ENCODE measurements around the gene PRUNE2. TPM values are rescaled to one million over a fixed set of nuclear protein-coding genes. Genes with fewer than 3 reads are reported as not detected.

Gene PRUNE2
- total RNA-seq, 2 experiments from 2014 or later, result 0.38 to 0.44 TPM

DNA sequence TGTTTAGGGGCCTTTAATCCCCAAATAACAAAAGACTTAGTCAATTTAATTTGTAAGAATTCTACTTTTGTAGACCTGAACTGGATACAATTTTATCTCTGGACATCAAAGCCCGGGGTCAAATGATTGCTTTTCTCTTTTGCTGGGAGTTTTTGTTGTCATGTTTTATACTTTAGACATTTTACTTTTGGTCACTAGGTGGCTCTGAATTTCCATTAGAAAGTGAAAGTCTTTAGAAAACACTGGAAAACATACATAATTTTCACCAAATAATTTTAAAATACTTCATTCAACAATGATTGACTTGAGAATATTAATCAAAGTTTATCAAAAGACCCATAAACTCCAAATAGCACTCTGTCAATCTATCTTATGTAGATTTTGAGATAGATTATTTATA lies 144.5 kb downstream of the PRUNE2 start:
- H3K79me2 ChIP-seq (ENCODE audit: insufficient read depth, low read depth, low read length), result no peaks in the 10 kb centered on the region
- no peak overlapping the region for H3K27ac ChIP-seq (ENCODE audit: low read depth, low read length, poor library complexity, severe bottlenecking)
- no peaks in the 10 kb centered on the region for H3K36me3 ChIP-seq (ENCODE audit: insufficient read depth, low read length)
- H3K9me2 ChIP-seq (ENCODE audit: insufficient read depth, low read length), result no peaks in the 10 kb centered on the region
- peak; percentile 5 for DNase-seq (ENCODE audit: low spot score)
- H4K20me1 ChIP-seq (ENCODE audit: insufficient read depth, low read length), result no peaks in the 10 kb centered on the region
- H3K9me3 ChIP-seq (ENCODE audit: low read length), result no peaks in the 10 kb centered on the region
- intact Hi-C loops (cut with micrococcal nuclease; ENCODE audit: unreplicated experiment), result no loop called here
- no peak overlapping the region for H2AFZ ChIP-seq (ENCODE audit: low read length)
- H3K4me1 ChIP-seq (ENCODE audit: insufficient read depth, low read length, poor library complexity, severe bottlenecking), result peaks cover 5% of the 10 kb centered on the region
- TF ChIP-seq EZH2phosphoT487 (IDR thresholded peaks at IDR 0.05; ENCODE audit: borderline replicate concordance, low read depth, low read length), result no peak
- TF ChIP-seq, protein P1, sequence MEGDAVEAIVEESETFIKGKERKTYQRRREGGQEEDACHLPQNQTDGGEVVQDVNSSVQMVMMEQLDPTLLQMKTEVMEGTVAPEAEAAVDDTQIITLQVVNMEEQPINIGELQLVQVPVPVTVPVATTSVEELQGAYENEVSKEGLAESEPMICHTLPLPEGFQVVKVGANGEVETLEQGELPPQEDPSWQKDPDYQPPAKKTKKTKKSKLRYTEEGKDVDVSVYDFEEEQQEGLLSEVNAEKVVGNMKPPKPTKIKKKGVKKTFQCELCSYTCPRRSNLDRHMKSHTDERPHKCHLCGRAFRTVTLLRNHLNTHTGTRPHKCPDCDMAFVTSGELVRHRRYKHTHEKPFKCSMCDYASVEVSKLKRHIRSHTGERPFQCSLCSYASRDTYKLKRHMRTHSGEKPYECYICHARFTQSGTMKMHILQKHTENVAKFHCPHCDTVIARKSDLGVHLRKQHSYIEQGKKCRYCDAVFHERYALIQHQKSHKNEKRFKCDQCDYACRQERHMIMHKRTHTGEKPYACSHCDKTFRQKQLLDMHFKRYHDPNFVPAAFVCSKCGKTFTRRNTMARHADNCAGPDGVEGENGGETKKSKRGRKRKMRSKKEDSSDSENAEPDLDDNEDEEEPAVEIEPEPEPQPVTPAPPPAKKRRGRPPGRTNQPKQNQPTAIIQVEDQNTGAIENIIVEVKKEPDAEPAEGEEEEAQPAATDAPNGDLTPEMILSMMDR (conservative IDR thresholded peaks at IDR 0.05; ENCODE audit: low read length), result peak; percentile 76
- CTCF ChIA-PET (ENCODE audit: unreplicated experiment), result no interaction called here
- POLR2A ChIA-PET, result no interaction called here
- no peak overlapping the region for H3K4me3 ChIP-seq (ENCODE audit: low read depth, low read length, poor library complexity, severe bottlenecking)
- BruUV-seq (replicated peaks), result no TSS peak
- H3K4me2 ChIP-seq (ENCODE audit: low read length), result no peak overlapping the region

DNA sequence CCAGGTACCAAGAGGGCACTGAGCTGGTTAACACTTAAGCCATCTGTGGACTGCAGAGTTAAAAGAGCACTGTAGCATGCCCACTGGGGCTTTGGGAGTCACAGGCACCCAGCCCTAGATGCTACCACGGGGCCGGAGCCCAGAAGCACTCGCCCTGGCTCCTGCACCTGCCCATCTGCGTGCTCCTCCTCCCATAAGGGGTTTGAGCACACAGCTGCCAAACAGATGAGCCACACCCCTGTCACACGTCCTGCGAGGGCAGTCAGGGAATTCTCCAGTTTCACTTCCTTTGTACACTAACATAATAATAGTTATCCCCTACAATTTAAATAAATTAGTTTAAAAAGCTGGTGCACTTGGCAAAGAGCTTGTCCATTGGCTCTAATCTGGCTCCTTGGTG lies 146.2 kb downstream of the PRUNE2 start:
- H2AFZ ChIP-seq (ENCODE audit: low read length), result no peak overlapping the region
- no peak overlapping the region for H3K4me3 ChIP-seq (ENCODE audit: low read depth, low read length, poor library complexity, severe bottlenecking)
- no TSS peak for BruUV-seq (replicated peaks)
- no peaks in the 10 kb centered on the region for H3K36me3 ChIP-seq (ENCODE audit: insufficient read depth, low read length)
- intact Hi-C loops (cut with micrococcal nuclease; ENCODE audit: unreplicated experiment), result no loop called here
- H3K9me2 ChIP-seq (ENCODE audit: insufficient read depth, low read length), result no peaks in the 10 kb centered on the region
- H3K4me1 ChIP-seq (ENCODE audit: insufficient read depth, low read length, poor library complexity, severe bottlenecking), result peaks cover 5% of the 10 kb centered on the region
- DNase-seq (ENCODE audit: low spot score), result peak; percentile 34
- H3K27ac ChIP-seq (ENCODE audit: low read depth, low read length, poor library complexity, severe bottlenecking), result no peak overlapping the region
- H3K79me2 ChIP-seq (ENCODE audit: insufficient read depth, low read depth, low read length), result no peaks in the 10 kb centered on the region
- CTCF ChIA-PET (ENCODE audit: unreplicated experiment), result no interaction called here
- POLR2A ChIA-PET, result no interaction called here
- no peak for TF ChIP-seq EZH2phosphoT487 (IDR thresholded peaks at IDR 0.05; ENCODE audit: borderline replicate concordance, low read depth, low read length)
- TF ChIP-seq, protein P1 (conservative IDR thresholded peaks at IDR 0.05; ENCODE audit: low read length), result no peak
- H4K20me1 ChIP-seq (ENCODE audit: insufficient read depth, low read length), result no peaks in the 10 kb centered on the region
- H3K4me2 ChIP-seq (ENCODE audit: low read length), result peak overlapping the region; percentile 18; the same call in 1 of the 2 replicates
- H3K9me3 ChIP-seq (ENCODE audit: low read length), result no peaks in the 10 kb centered on the region

DNA sequence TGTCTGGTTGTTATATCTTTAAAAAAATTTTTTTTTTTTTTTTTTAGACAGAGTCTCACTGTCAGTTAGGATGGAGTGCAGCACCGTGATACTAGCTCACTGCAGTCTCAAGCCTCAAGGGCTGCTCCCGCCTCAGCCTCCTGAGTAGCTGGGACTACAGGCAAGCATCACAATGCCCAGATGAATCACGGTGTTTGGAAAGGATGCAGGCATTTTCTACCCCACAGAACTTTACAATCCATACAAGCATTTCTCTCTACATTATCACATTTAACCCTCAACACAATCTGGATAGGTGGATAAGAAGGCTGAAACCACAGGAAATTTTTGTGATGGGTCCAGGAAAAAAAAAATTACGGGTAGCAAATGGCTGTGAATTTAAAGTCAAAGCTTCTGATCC lies 147.4 kb downstream of the PRUNE2 start:
- no peak overlapping the region for H2AFZ ChIP-seq (ENCODE audit: low read length)
- CTCF ChIA-PET (ENCODE audit: unreplicated experiment), result no interaction called here
- no peaks in the 10 kb centered on the region for H3K36me3 ChIP-seq (ENCODE audit: insufficient read depth, low read length)
- no peak overlapping the region for H3K27ac ChIP-seq (ENCODE audit: low read depth, low read length, poor library complexity, severe bottlenecking)
- no peaks in the 10 kb centered on the region for H3K9me2 ChIP-seq (ENCODE audit: insufficient read depth, low read length)
- H4K20me1 ChIP-seq (ENCODE audit: insufficient read depth, low read length), result no peaks in the 10 kb centered on the region
- TF ChIP-seq EZH2phosphoT487 (IDR thresholded peaks at IDR 0.05; ENCODE audit: borderline replicate concordance, low read depth, low read length), result no peak
- TF ChIP-seq, protein P1 (conservative IDR thresholded peaks at IDR 0.05; ENCODE audit: low read length), result no peak
- H3K79me2 ChIP-seq (ENCODE audit: insufficient read depth, low read depth, low read length), result no peaks in the 10 kb centered on the region
- no peak for DNase-seq (ENCODE audit: low spot score)
- no peaks in the 10 kb centered on the region for H3K9me3 ChIP-seq (ENCODE audit: low read length)
- BruUV-seq (replicated peaks), result no TSS peak
- intact Hi-C loops (cut with micrococcal nuclease; ENCODE audit: unreplicated experiment), result no loop called here
- H3K4me2 ChIP-seq (ENCODE audit: low read length), result no peak overlapping the region
- peaks cover 5% of the 10 kb centered on the region for H3K4me1 ChIP-seq (ENCODE audit: insufficient read depth, low read length, poor library complexity, severe bottlenecking)
- POLR2A ChIA-PET, result interaction anchor here (0.5 kb wide), 1 partner anchor 577 kb away, joined by 4 read pairs; no protein-coding TSS in a partner anchor
- H3K4me3 ChIP-seq (ENCODE audit: low read depth, low read length, poor library complexity, severe bottlenecking), result no peak overlapping the region

All from OCI-LY7 (cell line).